NB4 (cell line): ENCODE data around the gene FREY1.

Experiments
- CTCF ChIP-seq: IDR thresholded peaks from one replicate; pipeline ENCODE4 v1.5.1; 2012; ENCODE audit warnings: low read depth, low read length
- MAX ChIP-seq: IDR thresholded peaks from 2 replicates; pipeline ENCODE4 v1.6.1; 2011; ENCODE audit warnings: low read depth, low read length
- MYC ChIP-seq: IDR thresholded peaks from 2 replicates; pipeline ENCODE4 v1.6.1; 2011; ENCODE audit warnings: low read depth, low read length
- POLR2A ChIP-seq: IDR thresholded peaks from 2 replicates; pipeline ENCODE4 v1.6.1; 2011; ENCODE audit warnings: mild to moderate bottlenecking; ENCODE audit not compliant: insufficient read length; ENCODE audit errors: extremely low read depth

GRCh38 chr11:45927684-45928413, 20.8 kb upstream of the FREY1 start:
- TF ChIP-seq POLR2A: no peak
- TF ChIP-seq CTCF: no peak
- TF ChIP-seq MAX: no peak
- no peak for TF ChIP-seq MYC
